Activated T-cell treated with anti-CD3 and anti-CD28 coated beads, Interleukin-2, amount 50 U/mL, for 48 hours (primary cell): ENCODE data around the gene ESRRB.

Experiments
- DNase-seq, 2 experiments: peaks; one replicate each; pipeline ENCODE4 v3.0.0-alpha.2; 2020

Gene ESRRB

GRCh38 chr14:76550534-76550933, 174.6 kb downstream of the ESRRB start:
- DNase-seq, result no peak

DNA sequence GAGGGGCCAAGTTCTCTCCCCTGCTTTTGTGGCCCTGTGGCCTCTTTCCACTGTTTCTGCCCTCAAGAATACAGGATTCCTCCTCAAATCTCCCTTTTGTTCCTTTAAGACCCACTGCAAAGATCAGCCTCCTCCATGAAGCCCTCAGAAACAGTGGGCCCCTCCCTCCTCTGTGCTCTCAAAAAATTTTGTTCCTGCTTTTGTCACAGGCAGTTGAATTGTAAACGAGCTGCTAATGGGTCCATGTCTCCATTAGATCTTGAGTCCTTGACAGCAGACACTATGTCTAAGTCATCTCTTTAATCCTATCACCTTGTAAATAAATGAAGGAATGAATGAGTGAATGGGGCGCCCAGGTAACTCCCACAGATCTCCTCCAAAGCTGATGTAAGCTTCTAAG, 175.2 kb downstream of the ESRRB start:
- no peak for DNase-seq
